ENCODE data around the gene SLC8A3. TPM values are rescaled to one million over a fixed set of nuclear protein-coding genes. Genes with fewer than 3 reads are reported as not detected.
A peak's percentile ranks its signal among the peaks of the same experiment; 100 is the strongest.

The SLC8A3 gene
- total RNA-seq, 1 donor from 2014 or later, result 0.24 TPM

GRCh38 chr14:70098250-70098809 is 90.4 kb downstream of the SLC8A3 start:
- no peaks in the 10 kb centered on the region for H3F3A ChIP-seq (ENCODE audit: low read depth)
- H3K27me3 ChIP-seq, result no peaks in the 10 kb centered on the region
- no peaks in the 10 kb centered on the region for H3K4me1 ChIP-seq
- H3K27ac ChIP-seq, result no peak overlapping the region
- no peaks in the 10 kb centered on the region for H3K27me3 Mint-ChIP-seq (ENCODE audit: insufficient read depth, low read depth)
- H3K4me2 ChIP-seq, result no peak overlapping the region
- no peak for TF ChIP-seq EZH2 (IDR thresholded peaks at IDR 0.05)
- no peak for TF ChIP-seq CTCF (IDR thresholded peaks at IDR 0.05)
- TF ChIP-seq EZH2phosphoT487 (IDR thresholded peaks at IDR 0.05), result no peak
- H3K79me2 ChIP-seq (ENCODE audit: low read depth), result no peaks in the 10 kb centered on the region
- no peaks in the 10 kb centered on the region for H4K20me1 ChIP-seq (ENCODE audit: low read depth)
- no peaks in the 10 kb centered on the region for H3K36me3 Mint-ChIP-seq
- no peak overlapping the region for H2AFZ ChIP-seq (replicated peaks)
- no peaks in the 10 kb centered on the region for H3K36me3 ChIP-seq
- no peak for DNase-seq (ENCODE audit: low spot score)
- H3K9me3 ChIP-seq (ENCODE audit: low read depth), result no peaks in the 10 kb centered on the region
- no peak overlapping the region for H3K9ac ChIP-seq
- no peaks in the 10 kb centered on the region for H3K9me3 Mint-ChIP-seq
- no peak overlapping the region for H3K4me3 ChIP-seq
- peaks cover 22% of the 10 kb centered on the region for H3K4me1 Mint-ChIP-seq
- no peak overlapping the region for H3K4me3 Mint-ChIP-seq
- no peak overlapping the region for H3K27ac Mint-ChIP-seq

- no peak overlapping the region for H3K27ac Mint-ChIP-seq
These were observed 91.0 kb downstream of the SLC8A3 start for GRCh38 chr14:70097576-70098249.

DNA sequence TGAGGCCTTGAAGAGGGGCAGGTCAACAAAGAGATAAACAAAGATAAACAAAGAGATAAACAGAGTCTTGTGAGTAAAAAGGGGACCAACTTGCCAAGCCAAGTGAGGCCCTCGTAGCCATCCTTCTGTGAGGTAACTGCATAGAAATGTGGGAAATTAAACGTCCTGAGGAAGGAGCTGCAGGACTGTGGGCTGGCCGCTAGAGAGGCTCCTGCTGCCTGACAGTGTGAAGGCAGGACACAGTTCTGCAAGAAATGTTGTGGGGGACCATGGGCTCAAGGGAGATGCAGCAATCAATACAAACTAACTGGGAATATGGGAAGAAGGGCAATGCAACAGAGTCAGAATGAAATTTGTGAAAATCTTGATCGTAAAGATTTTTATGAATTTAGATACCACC is 91.9 kb downstream of the SLC8A3 start:
- Histone ChIP-seq H3K9ac (no peak overlapping the region), H3K9me3 (ENCODE audit: low read depth) (no peaks in the 10 kb centered on the region), H3K4me3 (no peak overlapping the region), H3F3A (ENCODE audit: low read depth) (no peaks in the 10 kb centered on the region), H3K4me1 (no peaks in the 10 kb centered on the region), H3K27ac (no peak overlapping the region), H4K20me1 (ENCODE audit: low read depth) (no peaks in the 10 kb centered on the region), H3K4me2 (no peak overlapping the region), H3K36me3 (no peaks in the 10 kb centered on the region), H3K27me3 (no peaks in the 10 kb centered on the region), H2AFZ (replicated peaks) (peak overlapping the region; percentile 78), H3K79me2 (ENCODE audit: low read depth) (no peaks in the 10 kb centered on the region)
- Mint-ChIP-seq H3K27ac (peak overlapping the region; percentile 61), H3K36me3 (no peaks in the 10 kb centered on the region), H3K9me3 (no peaks in the 10 kb centered on the region), H3K4me1 (peaks cover 22% of the 10 kb centered on the region), H3K27me3 (ENCODE audit: insufficient read depth, low read depth) (no peaks in the 10 kb centered on the region), H3K4me3 (no peak overlapping the region)
- TF ChIP-seq CTCF (IDR thresholded peaks at IDR 0.05) (peak; percentile 63), EZH2 (IDR thresholded peaks at IDR 0.05) (no peak), EZH2phosphoT487 (IDR thresholded peaks at IDR 0.05) (no peak)
- peak; percentile 68 for DNase-seq (ENCODE audit: low spot score)

More at GRCh38 chr14:70097576-70098249, 91.0 kb downstream of the SLC8A3 start:
- TF ChIP-seq EZH2phosphoT487 (IDR thresholded peaks at IDR 0.05) (no peak), EZH2 (IDR thresholded peaks at IDR 0.05) (no peak), CTCF (IDR thresholded peaks at IDR 0.05) (no peak)
- Histone ChIP-seq H3K4me3 (no peak overlapping the region), H3K9me3 (ENCODE audit: low read depth) (no peaks in the 10 kb centered on the region), H2AFZ (replicated peaks) (no peak overlapping the region), H3K9ac (no peak overlapping the region), H3F3A (ENCODE audit: low read depth) (no peaks in the 10 kb centered on the region), H3K27me3 (no peaks in the 10 kb centered on the region), H3K27ac (no peak overlapping the region), H3K36me3 (no peaks in the 10 kb centered on the region), H3K4me1 (no peaks in the 10 kb centered on the region), H3K79me2 (ENCODE audit: low read depth) (no peaks in the 10 kb centered on the region), H3K4me2 (no peak overlapping the region), H4K20me1 (ENCODE audit: low read depth) (no peaks in the 10 kb centered on the region)
- no peak for DNase-seq (ENCODE audit: low spot score)
- H3K4me3 Mint-ChIP-seq, result no peak overlapping the region
- H3K27me3 Mint-ChIP-seq (ENCODE audit: insufficient read depth, low read depth), result no peaks in the 10 kb centered on the region
- H3K4me1 Mint-ChIP-seq, result peaks cover 22% of the 10 kb centered on the region
- H3K36me3 Mint-ChIP-seq, result no peaks in the 10 kb centered on the region
- no peaks in the 10 kb centered on the region for H3K9me3 Mint-ChIP-seq

All from neural progenitor cell (in vitro differentiated cells).